A673 (cell line): Measurements from ENCODE around the gene MYH1. TPM values are rescaled to one million over a fixed set of nuclear protein-coding genes. Genes with fewer than 3 reads are reported as not detected.

Experiments used
- BruUV-seq: library from RNA; stranded (reverse); fragments of 400-500 nt; replicated peaks from 2 replicates; lab custom pipeline; 2021; lab: Mats Ljungman, UMichigan
- CTCF ChIA-PET: fragments of 300-600 bp; sonication (Branson Sonifier 250); formaldehyde crosslinking; loops from one replicate; lab custom pipeline; 2022; ENCODE audit warnings: antibody characterized with exemption; lab: Charles Lee
- POLR2A ChIA-PET: fragments of 300-600 bp; sonication (Branson Sonifier 250); formaldehyde crosslinking; loops from one replicate; lab custom pipeline; 2022; ENCODE audit warnings: antibody characterized with exemption; ENCODE audit not compliant: low non-redundant PET; lab: Charles Lee
- DNase-seq: peaks from one replicate; pipeline ENCODE4 v3.0.0-alpha.2; 2015; ENCODE audit warnings: low spot score
- H3K27ac ChIP-seq: fragments of 200-600 bp; sonication (generic); 2 replicates; pipeline ENCODE4 v1.5.1; 2016; ENCODE audit warnings: mixed run types, low read depth, mild to moderate bottlenecking, mixed read lengths, antibody characterized with exemption, low read length; ENCODE audit not compliant: poor library complexity, severe bottlenecking
- H3K27me3 ChIP-seq: fragments of 200-600 bp; sonication (generic); replicated peaks from 2 replicates; pipeline ENCODE4 v1.6.1; 2017; ENCODE audit warnings: mixed run types, low read depth, mild to moderate bottlenecking, mixed read lengths, antibody characterized with exemption, low read length; ENCODE audit not compliant: insufficient read depth, poor library complexity
- H3K36me3 ChIP-seq: fragments of 200-600 bp; sonication (generic); 2 replicates; pipeline ENCODE4 v1.6.1; 2016; ENCODE audit warnings: mixed run types, mild to moderate bottlenecking, mixed read lengths, antibody characterized with exemption, low read length; ENCODE audit not compliant: insufficient read depth, poor library complexity, severe bottlenecking
- H3K4me1 ChIP-seq: fragments of 200-600 bp; sonication (generic); 2 replicates; pipeline ENCODE4 v1.6.1; 2017; ENCODE audit warnings: mixed run types, mild to moderate bottlenecking, mixed read lengths, antibody characterized with exemption, low read length; ENCODE audit not compliant: insufficient read depth, poor library complexity, severe bottlenecking
- H3K4me3 ChIP-seq: fragments of 200-600 bp; sonication (generic); 2 replicates; pipeline ENCODE4 v1.5.1; 2016; ENCODE audit warnings: low read depth, mixed run types, mild to moderate bottlenecking, mixed read lengths, low read length; ENCODE audit not compliant: poor library complexity, severe bottlenecking
- H3K9me3 ChIP-seq: fragments of 200-600 bp; sonication (generic); 2 replicates; pipeline ENCODE4 v1.6.1; 2016; ENCODE audit warnings: mixed run types, low read depth, mild to moderate bottlenecking, mixed read lengths, antibody characterized with exemption, low read length; ENCODE audit not compliant: poor library complexity, severe bottlenecking
- CTCF ChIP-seq: fragments of 300-800, 200-600 bp; sonication (generic); conservative IDR thresholded peaks from 2 replicates; pipeline ENCODE4 v1.5.1; 2017; ENCODE audit warnings: low read depth, mild to moderate bottlenecking, antibody characterized with exemption, low read length, moderate library complexity, mixed read lengths
- EZH2 ChIP-seq: fragments of 200-600 bp; sonication (generic); IDR thresholded peaks from 2 replicates; pipeline ENCODE4 v1.6.1; 2017; ENCODE audit warnings: borderline replicate concordance, low read depth, mild to moderate bottlenecking, mixed read lengths, antibody characterized with exemption, low read length; ENCODE audit not compliant: poor library complexity, severe bottlenecking
- intact Hi-C: fragments of 100-400 bp; cut with micrococcal nuclease; formaldehyde crosslinking; loops from one replicate; pipeline ENCODE4 v1.10.0; 2022; ENCODE audit not compliant: unreplicated experiment
- total RNA-seq: library from RNA; stranded (reverse); gene quantifications from 2 replicates; pipeline ENCODE4 v1.2.3, GENCODE V29; 2021

MYH1 gene
- total RNA-seq, 1 experiment from 2014 or later, result 0.39 TPM

GRCh38 chr17:10532026-10532425, 13.7 kb upstream of the MYH1 start:
- no peaks in the 10 kb centered on the region for H3K4me1 ChIP-seq
- no TSS peak for BruUV-seq
- no peaks in the 10 kb centered on the region for H3K9me3 ChIP-seq
- POLR2A ChIA-PET, result no interaction called here
- no peaks in the 10 kb centered on the region for H3K27me3 ChIP-seq
- no peaks in the 10 kb centered on the region for H3K36me3 ChIP-seq
- H3K27ac ChIP-seq, result no peak overlapping the region
- intact Hi-C loops, result no loop called here
- TF ChIP-seq EZH2 (no peak), CTCF (no peak)
- CTCF ChIA-PET, result no interaction called here
- H3K4me3 ChIP-seq, result no peak overlapping the region
- DNase-seq, result no peak

DNA sequence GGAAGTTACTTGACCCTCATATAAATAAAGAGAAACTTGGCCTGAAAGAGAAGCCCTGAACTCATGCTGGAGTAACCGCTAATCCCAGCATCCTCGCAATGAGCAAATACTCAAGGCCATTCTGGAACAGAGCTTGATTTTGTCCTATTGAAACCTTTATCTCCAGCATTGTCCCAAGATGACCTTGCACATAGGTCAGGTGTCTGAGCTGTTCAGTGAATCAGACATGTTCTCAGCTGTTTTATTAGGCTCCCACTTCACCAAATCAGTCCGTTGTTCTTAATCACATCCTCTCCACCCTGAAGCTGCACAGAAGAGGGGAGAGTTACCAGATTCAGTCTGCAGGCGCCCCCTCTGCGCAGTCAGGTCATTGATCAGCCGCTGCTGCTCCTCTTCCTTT, 9.1 kb upstream of the MYH1 start:
- H3K9me3 ChIP-seq, result no peaks in the 10 kb centered on the region
- intact Hi-C loops, result no loop called here
- no peak overlapping the region for H3K27ac ChIP-seq
- no peaks in the 10 kb centered on the region for H3K4me1 ChIP-seq
- H3K4me3 ChIP-seq, result no peak overlapping the region
- peaks cover 7% of the 10 kb centered on the region for H3K27me3 ChIP-seq
- DNase-seq, result no peak
- no TSS peak for BruUV-seq
- H3K36me3 ChIP-seq, result no peaks in the 10 kb centered on the region
- CTCF ChIA-PET, result no interaction called here
- POLR2A ChIA-PET, result no interaction called here
- TF ChIP-seq CTCF (no peak), EZH2 (no peak)

- BruUV-seq, result no TSS peak
- no peak for DNase-seq
- H3K4me1 ChIP-seq, result no peaks in the 10 kb centered on the region
- intact Hi-C loops, result no loop called here
- no peak overlapping the region for H3K4me3 ChIP-seq
- CTCF ChIA-PET, result no interaction called here
- no peak for TF ChIP-seq CTCF
- TF ChIP-seq EZH2, result no peak
- H3K27ac ChIP-seq, result no peak overlapping the region
- no peaks in the 10 kb centered on the region for H3K36me3 ChIP-seq
- POLR2A ChIA-PET, result no interaction called here
- no peaks in the 10 kb centered on the region for H3K9me3 ChIP-seq
- peaks cover 7% of the 10 kb centered on the region for H3K27me3 ChIP-seq
Observed at GRCh38 chr17:10526517-10526916, 8.2 kb upstream of the MYH1 start.
